ENCODE measurements around the gene PLXNA4. TPM values are rescaled to one million over a fixed set of nuclear protein-coding genes. Genes with fewer than 3 reads are reported as not detected.

PLXNA4 gene
- total RNA-seq, 2 experiments from 2014 or later, result 0.75 to 0.85 TPM

DNA sequence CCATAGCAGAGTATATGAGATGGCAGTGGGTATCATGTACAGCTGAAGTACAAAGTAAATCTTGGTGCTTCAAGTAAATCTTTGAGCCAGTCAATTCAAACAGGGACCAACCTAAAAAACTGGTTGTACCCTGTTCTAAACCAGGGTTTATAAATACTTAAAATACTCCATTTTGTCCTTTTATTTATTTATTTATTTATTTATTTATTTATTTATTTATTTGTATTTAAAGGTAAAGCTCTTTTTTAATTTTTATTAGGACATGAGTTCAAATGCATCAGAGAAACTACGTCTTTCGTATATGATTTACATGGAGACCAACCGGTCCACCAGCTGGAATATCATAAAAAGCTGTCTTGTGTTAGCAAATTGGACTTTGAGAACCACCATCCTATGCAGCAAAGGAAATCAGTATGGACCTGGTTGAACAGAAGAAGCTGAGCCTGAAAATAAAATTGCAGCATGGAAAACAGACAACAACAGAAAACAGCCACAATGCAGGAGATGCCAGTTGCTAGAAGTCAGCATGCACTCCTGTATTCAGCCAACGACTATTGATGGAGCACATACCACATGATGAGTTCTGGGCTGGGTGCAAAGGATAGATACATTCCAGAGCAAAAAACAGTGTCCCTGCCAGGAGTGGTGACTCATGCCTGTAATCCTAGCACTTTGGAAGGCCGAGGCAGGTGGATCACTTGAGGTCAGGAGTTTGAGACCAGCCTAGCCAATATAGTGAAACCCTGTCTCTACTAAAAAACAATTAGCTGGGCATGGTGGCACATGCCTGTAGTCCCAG, 60.0 kb downstream of the PLXNA4 start:
- intact Hi-C loops (cut with DNase I, micrococcal nuclease), result no loop called here
- no peak overlapping the region for H3K4me3 Mint-ChIP-seq
- H3K4me1 ChIP-seq (ENCODE audit: insufficient read depth, low read length), result no peaks in the 10 kb centered on the region
- no peak overlapping the region for H3K27ac Mint-ChIP-seq
- H3K27me3 Mint-ChIP-seq, result no peaks in the 10 kb centered on the region
- CTCF ChIA-PET, result no interaction called here
- no peaks in the 10 kb centered on the region for H3K9me3 ChIP-seq (ENCODE audit: control insufficient read depth in 1 of 2, insufficient read depth in 1 of 2, low read length in 2 of 2)
- no peak overlapping the region for H3K27ac ChIP-seq (ENCODE audit: low read depth in 1 of 2, low read length in 2 of 2)
- ATAC-seq (ENCODE audit: poor library complexity), result no peak
- no peak overlapping the region for H3K4me3 ChIP-seq (ENCODE audit: low read length)
- no peak for DNase-seq
- no peaks in the 10 kb centered on the region for H3K9me3 Mint-ChIP-seq
- TF ChIP-seq, protein P1, sequence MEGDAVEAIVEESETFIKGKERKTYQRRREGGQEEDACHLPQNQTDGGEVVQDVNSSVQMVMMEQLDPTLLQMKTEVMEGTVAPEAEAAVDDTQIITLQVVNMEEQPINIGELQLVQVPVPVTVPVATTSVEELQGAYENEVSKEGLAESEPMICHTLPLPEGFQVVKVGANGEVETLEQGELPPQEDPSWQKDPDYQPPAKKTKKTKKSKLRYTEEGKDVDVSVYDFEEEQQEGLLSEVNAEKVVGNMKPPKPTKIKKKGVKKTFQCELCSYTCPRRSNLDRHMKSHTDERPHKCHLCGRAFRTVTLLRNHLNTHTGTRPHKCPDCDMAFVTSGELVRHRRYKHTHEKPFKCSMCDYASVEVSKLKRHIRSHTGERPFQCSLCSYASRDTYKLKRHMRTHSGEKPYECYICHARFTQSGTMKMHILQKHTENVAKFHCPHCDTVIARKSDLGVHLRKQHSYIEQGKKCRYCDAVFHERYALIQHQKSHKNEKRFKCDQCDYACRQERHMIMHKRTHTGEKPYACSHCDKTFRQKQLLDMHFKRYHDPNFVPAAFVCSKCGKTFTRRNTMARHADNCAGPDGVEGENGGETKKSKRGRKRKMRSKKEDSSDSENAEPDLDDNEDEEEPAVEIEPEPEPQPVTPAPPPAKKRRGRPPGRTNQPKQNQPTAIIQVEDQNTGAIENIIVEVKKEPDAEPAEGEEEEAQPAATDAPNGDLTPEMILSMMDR (IDR thresholded peaks at IDR 0.05), result no peak
- H3K36me3 ChIP-seq (ENCODE audit: insufficient read depth, low read length), result no peaks in the 10 kb centered on the region
- H3K4me1 Mint-ChIP-seq (ENCODE audit: low read depth), result no peaks in the 10 kb centered on the region
- H3K36me3 Mint-ChIP-seq (ENCODE audit: low read depth), result no peaks in the 10 kb centered on the region
- no peaks in the 10 kb centered on the region for H3K27me3 ChIP-seq (ENCODE audit: control insufficient read depth in 1 of 2, insufficient read depth in 2 of 2, low read length in 2 of 2)
- POLR2A ChIA-PET, result no interaction called here

DNA sequence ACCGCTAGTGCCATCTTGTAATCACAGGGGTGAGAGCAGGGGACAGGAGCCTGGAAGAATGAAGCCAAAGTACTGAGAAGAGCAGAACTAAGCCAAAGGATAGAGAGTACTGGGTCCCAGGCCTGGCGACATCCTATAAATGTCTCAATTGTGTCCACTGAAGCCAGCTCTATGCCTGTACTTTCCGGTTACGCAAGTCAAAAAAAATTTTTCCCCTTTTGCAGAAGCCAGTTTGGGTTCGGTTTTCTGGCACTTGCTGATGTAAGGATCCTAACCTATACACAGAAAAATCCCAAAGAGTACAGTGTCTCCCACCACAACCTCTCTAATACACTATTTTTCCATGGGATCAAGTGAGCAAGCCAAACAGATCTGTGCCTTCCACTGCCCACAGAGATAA, 61.1 kb downstream of the PLXNA4 start:
- ATAC-seq (ENCODE audit: poor library complexity) (no peak), DNase-seq (no peak)
- no peaks in the 10 kb centered on the region for H3K4me1 Mint-ChIP-seq (ENCODE audit: low read depth)
- no peaks in the 10 kb centered on the region for H3K36me3 ChIP-seq (ENCODE audit: insufficient read depth, low read length)
- H3K4me3 Mint-ChIP-seq, result no peak overlapping the region
- H3K27ac Mint-ChIP-seq, result no peak overlapping the region
- no peaks in the 10 kb centered on the region for H3K9me3 Mint-ChIP-seq
- no peak overlapping the region for H3K4me3 ChIP-seq (ENCODE audit: low read length)
- no peaks in the 10 kb centered on the region for H3K4me1 ChIP-seq (ENCODE audit: insufficient read depth, low read length)
- H3K36me3 Mint-ChIP-seq (ENCODE audit: low read depth), result no peaks in the 10 kb centered on the region
- ChIA-PET CTCF (no interaction called here), POLR2A (no interaction called here)
- H3K27me3 ChIP-seq (ENCODE audit: control insufficient read depth in 1 of 2, insufficient read depth in 2 of 2, low read length in 2 of 2), result no peaks in the 10 kb centered on the region
- H3K27me3 Mint-ChIP-seq, result no peaks in the 10 kb centered on the region
- TF ChIP-seq, protein P1 (IDR thresholded peaks at IDR 0.05), result no peak
- H3K9me3 ChIP-seq (ENCODE audit: control insufficient read depth in 1 of 2, insufficient read depth in 1 of 2, low read length in 2 of 2), result no peaks in the 10 kb centered on the region
- intact Hi-C loops (cut with DNase I, micrococcal nuclease), result no loop called here
- H3K27ac ChIP-seq (ENCODE audit: low read depth in 1 of 2, low read length in 2 of 2), result no peak overlapping the region

DNA sequence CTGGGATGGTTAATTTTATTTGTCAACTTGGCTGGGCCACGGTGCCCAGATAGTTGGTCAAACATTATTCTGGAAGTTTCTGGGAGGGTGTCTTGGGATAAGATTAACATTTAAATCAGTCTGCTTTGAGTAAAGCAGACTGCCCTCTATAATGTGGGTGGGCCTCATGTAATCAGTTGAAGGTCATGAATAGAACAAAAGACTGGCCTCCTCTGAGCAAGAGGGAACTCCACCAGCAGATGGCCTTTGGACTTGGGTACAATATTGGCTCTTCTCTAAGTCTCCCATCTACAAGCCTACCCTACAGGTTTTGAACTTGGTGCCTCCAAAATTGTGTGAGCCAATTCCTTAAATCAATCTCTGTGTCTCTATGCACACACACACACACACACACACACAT, 61.8 kb downstream of the PLXNA4 start:
- H3K27me3 Mint-ChIP-seq, result no peaks in the 10 kb centered on the region
- DNase-seq (no peak), ATAC-seq (ENCODE audit: poor library complexity) (no peak)
- POLR2A ChIA-PET, result no interaction called here
- H3K4me3 ChIP-seq (ENCODE audit: low read length), result no peak overlapping the region
- H3K9me3 ChIP-seq (ENCODE audit: control insufficient read depth in 1 of 2, insufficient read depth in 1 of 2, low read length in 2 of 2), result no peaks in the 10 kb centered on the region
- H3K4me1 Mint-ChIP-seq (ENCODE audit: low read depth), result peaks cover 7% of the 10 kb centered on the region
- peaks cover 4% of the 10 kb centered on the region for H3K4me1 ChIP-seq (ENCODE audit: insufficient read depth, low read length)
- H3K36me3 ChIP-seq (ENCODE audit: insufficient read depth, low read length), result no peaks in the 10 kb centered on the region
- no peak overlapping the region for H3K27ac Mint-ChIP-seq
- TF ChIP-seq, protein P1 (IDR thresholded peaks at IDR 0.05), result no peak
- CTCF ChIA-PET, result no interaction called here
- H3K27me3 ChIP-seq (ENCODE audit: control insufficient read depth in 1 of 2, insufficient read depth in 2 of 2, low read length in 2 of 2), result no peaks in the 10 kb centered on the region
- no peaks in the 10 kb centered on the region for H3K36me3 Mint-ChIP-seq (ENCODE audit: low read depth)
- H3K4me3 Mint-ChIP-seq, result no peak overlapping the region
- intact Hi-C loops (cut with DNase I, micrococcal nuclease), result no loop called here
- H3K9me3 Mint-ChIP-seq, result no peaks in the 10 kb centered on the region
- no peak overlapping the region for H3K27ac ChIP-seq (ENCODE audit: low read depth in 1 of 2, low read length in 2 of 2)

Data from CD4-positive, alpha-beta T cell (primary cell).